Body of pancreas (tissue), 4 donors: Measurements from ENCODE around the gene AURKAIP1. TPM values are rescaled to one million over a fixed set of nuclear protein-coding genes. Genes with fewer than 3 reads are reported as not detected.
"Not testable (repeated sequence)": the region's sequence is repeated elsewhere in the genome, so short reads cannot be mapped to it uniquely, and the experiment has no call there.

Experiments used
- ATAC-seq: fragments of 150-250 bp; one replicate; pipeline ENCODE4 v1.9.1; 2016
- DNase-seq, 4 donors: peaks; one replicate each; pipeline ENCODE4 v3.0.0-alpha.2; 2019
- H3K27ac ChIP-seq, 4 donors: fragments of 200-600 bp; sonication (generic); 1 replicate in 3 of 4; 2 replicates in 1 of 4; pipeline versions ENCODE4 v1.5.1 to v1.6.1; 2016 to 2019; ENCODE audit warnings: mild to moderate bottlenecking in 1 of 4, mixed read lengths in 1 of 4, moderate library complexity in 1 of 4
- H3K27me3 ChIP-seq, 2 donors: fragments of 200-600 bp; sonication (generic); one replicate each; pipeline ENCODE4 v1.6.0; 2016; ENCODE audit warnings: mild to moderate bottlenecking in 1 of 2
- H3K36me3 ChIP-seq, 2 donors: fragments of 200-600 bp; sonication (generic); replicated peaks in 1 of 2; 2 replicates each; pipeline ENCODE4 v1.5.1; 2016; ENCODE audit warnings: low read depth in 2 of 2; ENCODE audit not compliant: insufficient read depth in 1 of 2
- H3K4me1 ChIP-seq: fragments of 200-600 bp; sonication (generic); one replicate; pipeline ENCODE4 v1.6.0; 2016
- H3K4me3 ChIP-seq, 2 donors: fragments of 200-600 bp; sonication (generic); 1 replicate in 1 of 2; 2 replicates in 1 of 2; pipeline ENCODE4 v1.5.1; 2016 to 2019
- H3K9me3 ChIP-seq, 3 donors: fragments of 200-600 bp; sonication (generic); 1 replicate in 2 of 3; 2 replicates in 1 of 3; pipeline ENCODE4 v1.5.1; 2016
- CTCF ChIP-seq, 7 experiments: fragments of 450-650 bp in 4 of 7; fragments of 200-600 bp in 3 of 7; sonication (generic) in 3 of 7; IDR thresholded peaks; one replicate each; pipeline ENCODE4 v1.5.1; 2016 to 2019; ENCODE audit warnings: antibody characterized with exemption in 7 of 7
- POLR2A ChIP-seq, 3 donors: fragments of 450-650 bp; IDR thresholded peaks; one replicate each; pipeline ENCODE4 v1.6.1; 2016; ENCODE audit warnings: antibody characterized with exemption in 3 of 3, mild to moderate bottlenecking in 2 of 3
- WGBS, 2 donors: methylation state at CpG; one replicate each; pipeline ENCODE4 v1.1.5; 2017; 5-methylcytosine and 5-hydroxymethylcytosine counted together
- intact Hi-C: fragments of 100-400 bp; cut with DNase I; formaldehyde crosslinking; loops from one replicate; pipeline ENCODE4 v1.15.1; 2023
- total RNA-seq, 2 donors: library from RNA; depleted of rRNA; stranded (reverse); fragments of >200 nt; gene quantifications; one replicate each; pipeline ENCODE4 v1.1.0, GENCODE V29; 2016

The AURKAIP1 gene
- total RNA-seq, 2 donors from 2014 or later = 79.4 to 93.7 TPM

- H3K9me3 ChIP-seq = no peaks in the 10 kb centered on the region
- WGBS, 2 donors = 89 to 94% methylated on average over 10 to 13 of the region's 13 CpGs
- H3K27ac ChIP-seq = no peak overlapping the region
- H3K4me3 ChIP-seq = no peak overlapping the region
- H3K4me1 ChIP-seq = peaks cover 26% of the 10 kb centered on the region
- H3K36me3 ChIP-seq = no peaks in the 10 kb centered on the region
- no peak for TF ChIP-seq CTCF (IDR thresholded peaks at IDR 0.05)
- TF ChIP-seq POLR2A (IDR thresholded peaks at IDR 0.05) = no peak
- DNase-seq (no peak), ATAC-seq (no peak)
- no peaks in the 10 kb centered on the region for H3K27me3 ChIP-seq
- intact Hi-C loops = no loop called here
Measured at GRCh38 chr1:1411626-1412025, 36.6 kb upstream of the AURKAIP1 start.

GRCh38 chr1:1410238-1410637 is 35.2 kb upstream of the AURKAIP1 start:
- H3K4me3 ChIP-seq, H3K27me3 ChIP-seq, DNase-seq, H3K27ac ChIP-seq, ATAC-seq, intact Hi-C loops, H3K9me3 ChIP-seq, H3K36me3 ChIP-seq: not testable (repeated sequence)
- H3K4me1 ChIP-seq = peaks cover 34% of the 10 kb centered on the region
- 70 to 81% methylated on average over 8 of the region's 8 CpGs for WGBS, 2 donors

- no peak for DNase-seq
- Histone ChIP-seq H3K4me1 (peaks cover 38% of the 10 kb centered on the region), H3K27me3 (no peaks in the 10 kb centered on the region), H3K27ac (peak overlapping the region; percentile 33 to 89 (median 72)), H3K4me3 (peak overlapping the region; percentile 98 to 99), H3K9me3 (no peaks in the 10 kb centered on the region), H3K36me3 (peaks cover 0 to 5% of the 10 kb centered on the region in 2 donors)
- peak; percentile 10 for ATAC-seq
- intact Hi-C loops = no loop called here
- TF ChIP-seq POLR2A (IDR thresholded peaks at IDR 0.05) = no peak
- peak in 2 of 7 experiments; percentile 17 to 28 for TF ChIP-seq CTCF (IDR thresholded peaks at IDR 0.05)
- 8 to 19% methylated on average over 21 to 37 of the region's 41 CpGs for WGBS, 2 donors
Measured at GRCh38 chr1:1407636-1408318, 32.8 kb upstream of the AURKAIP1 start.

GRCh38 chr1:1406821-1407635 is 32.0 kb upstream of the AURKAIP1 start, which contains the start of gene MRPL20:
Gene MRPL20 (minus strand): TSS chr1:1407293. CDS start chr1:1407217, 76 bp downstream.
- ATAC-seq (peak; percentile 96), DNase-seq (peak; percentile 92 to 94 (median 94))
- Histone ChIP-seq H3K4me3 (peak within 1 kb of the TSS; percentile 98 to 99), H3K27ac (peak within 1 kb of the TSS; percentile 40 to 89 (median 72)), H3K36me3 (peaks cover 0 to 5% of the 10 kb centered on the region in 2 donors), H3K9me3 (no peaks in the 10 kb centered on the region), H3K4me1 (peaks cover 38% of the 10 kb centered on the region), H3K27me3 (no peaks in the 10 kb centered on the region)
- intact Hi-C loops = no loop called here
- 0 to 1% methylated on average over 12 to 98 of the region's 98 CpGs for WGBS, 2 donors
- no peak for TF ChIP-seq CTCF (IDR thresholded peaks at IDR 0.05)
- peak; percentile 65 to 86 (median 82) for TF ChIP-seq POLR2A (IDR thresholded peaks at IDR 0.05)

GRCh38 chr1:1406101-1406820 is 31.3 kb upstream of the AURKAIP1 start:
- peaks cover 41% of the 10 kb centered on the region for H3K4me1 ChIP-seq
- intact Hi-C loops = no loop called here
- ATAC-seq (no peak), DNase-seq (no peak)
- H3K4me3 ChIP-seq = peak overlapping the region; percentile 98 to 99
- H3K36me3 ChIP-seq = peaks cover 0 to 5% of the 10 kb centered on the region in 2 donors
- no peaks in the 10 kb centered on the region for H3K27me3 ChIP-seq
- TF ChIP-seq CTCF (IDR thresholded peaks at IDR 0.05) (no peak), POLR2A (IDR thresholded peaks at IDR 0.05) (no peak)
- peak overlapping the region; percentile 40 to 89 (median 72) for H3K27ac ChIP-seq
- no peaks in the 10 kb centered on the region for H3K9me3 ChIP-seq
- 32 to 43% methylated on average over 40 to 41 of the region's 43 CpGs for WGBS, 2 donors
